Measurements from ENCODE around the gene ARHGAP22.
"Not testable (repeated sequence)": the region's sequence is repeated elsewhere in the genome, so short reads cannot be mapped to it uniquely, and the experiment has no call there.

ARHGAP22 gene, protein sequence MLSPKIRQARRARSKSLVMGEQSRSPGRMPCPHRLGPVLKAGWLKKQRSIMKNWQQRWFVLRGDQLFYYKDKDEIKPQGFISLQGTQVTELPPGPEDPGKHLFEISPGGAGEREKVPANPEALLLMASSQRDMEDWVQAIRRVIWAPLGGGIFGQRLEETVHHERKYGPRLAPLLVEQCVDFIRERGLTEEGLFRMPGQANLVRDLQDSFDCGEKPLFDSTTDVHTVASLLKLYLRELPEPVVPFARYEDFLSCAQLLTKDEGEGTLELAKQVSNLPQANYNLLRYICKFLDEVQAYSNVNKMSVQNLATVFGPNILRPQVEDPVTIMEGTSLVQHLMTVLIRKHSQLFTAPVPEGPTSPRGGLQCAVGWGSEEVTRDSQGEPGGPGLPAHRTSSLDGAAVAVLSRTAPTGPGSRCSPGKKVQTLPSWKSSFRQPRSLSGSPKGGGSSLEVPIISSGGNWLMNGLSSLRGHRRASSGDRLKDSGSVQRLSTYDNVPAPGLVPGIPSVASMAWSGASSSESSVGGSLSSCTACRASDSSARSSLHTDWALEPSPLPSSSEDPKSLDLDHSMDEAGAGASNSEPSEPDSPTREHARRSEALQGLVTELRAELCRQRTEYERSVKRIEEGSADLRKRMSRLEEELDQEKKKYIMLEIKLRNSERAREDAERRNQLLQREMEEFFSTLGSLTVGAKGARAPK

DNA sequence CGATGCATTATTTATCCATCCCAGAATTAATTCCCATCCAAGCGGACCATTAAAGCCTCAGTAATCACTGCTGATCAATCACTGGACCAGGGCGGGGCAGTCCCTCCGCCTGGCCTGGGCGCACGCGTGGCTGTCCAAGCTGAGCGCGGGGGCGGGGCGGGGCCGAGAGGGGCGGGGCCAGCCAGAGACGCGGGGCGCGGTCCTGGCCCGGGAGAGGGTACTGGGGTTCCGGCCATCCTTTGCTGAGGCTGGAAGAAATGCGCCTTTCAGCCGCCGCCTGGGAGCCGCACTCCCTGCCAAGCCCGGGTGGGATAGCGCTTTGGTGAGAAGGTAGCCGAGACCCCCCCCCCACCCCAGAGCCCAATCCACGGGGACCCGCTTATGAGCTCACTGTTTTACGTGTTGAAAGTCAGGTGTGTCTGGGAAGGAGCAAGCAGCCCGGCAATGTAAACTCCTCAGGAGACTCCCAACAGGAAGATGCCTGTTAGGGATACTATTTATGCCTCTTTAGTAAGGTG, at the start of gene ARHGAP22:
Gene ARHGAP22 (minus strand): TSS at position 83 of the 518 bp plus-strand sequence. CDS start 277 bp downstream, outside the sequence.
- Mint-ChIP-seq H3K27me3 (peaks cover 35% of the 10 kb centered on the region), H3K36me3 (ENCODE audit: low read depth) (no peaks in the 10 kb centered on the region), H3K9me3 (no peaks in the 10 kb centered on the region), H3K4me1 (ENCODE audit: low read depth) (peaks cover 5% of the 10 kb centered on the region), H3K4me3 (peak within 1 kb of the TSS; percentile 47), H3K27ac (no peak within 1 kb of the TSS)

DNA sequence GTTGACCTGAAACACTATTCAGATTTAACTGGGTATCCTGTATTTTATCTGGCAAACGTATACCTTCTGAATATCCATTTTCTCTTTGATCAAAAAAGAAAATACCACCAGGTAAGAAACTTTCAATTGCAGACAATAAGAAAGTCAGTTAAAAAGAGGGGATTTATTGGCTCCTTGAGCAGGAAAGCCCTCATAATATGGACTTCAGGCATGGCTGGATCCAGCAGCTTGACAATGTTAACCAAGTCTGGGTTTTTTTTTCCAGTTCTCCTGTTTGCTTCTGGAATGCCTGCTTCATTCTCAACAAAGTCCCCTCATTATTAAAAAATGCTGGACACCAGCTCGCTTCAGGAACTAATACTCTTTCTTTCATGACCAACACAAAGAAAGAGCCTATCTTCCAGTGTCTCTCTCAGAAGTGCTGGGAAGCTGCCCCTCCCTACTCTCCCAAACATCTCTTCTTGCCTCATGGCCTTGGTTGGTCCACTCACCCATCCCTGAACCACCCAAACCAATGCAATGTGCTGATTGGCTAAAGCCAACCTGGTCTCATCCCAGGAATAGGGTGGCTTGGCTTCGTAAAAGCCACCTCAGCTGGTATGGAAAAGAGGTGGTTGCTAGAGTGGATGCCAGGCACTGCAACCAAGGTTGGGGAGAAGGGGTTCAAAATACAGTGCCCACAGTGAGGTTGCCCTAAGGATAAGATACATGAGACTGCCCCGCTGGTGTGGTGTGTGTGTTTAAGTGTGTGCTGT, 49.2 kb upstream of the ARHGAP22 start:
- Mint-ChIP-seq H3K27me3 (peaks cover 38% of the 10 kb centered on the region), H3K9me3 (no peaks in the 10 kb centered on the region), H3K4me3 (no peak overlapping the region), H3K27ac (no peak overlapping the region), H3K36me3 (ENCODE audit: low read depth) (no peaks in the 10 kb centered on the region), H3K4me1 (ENCODE audit: low read depth) (peaks cover 5% of the 10 kb centered on the region)

DNA sequence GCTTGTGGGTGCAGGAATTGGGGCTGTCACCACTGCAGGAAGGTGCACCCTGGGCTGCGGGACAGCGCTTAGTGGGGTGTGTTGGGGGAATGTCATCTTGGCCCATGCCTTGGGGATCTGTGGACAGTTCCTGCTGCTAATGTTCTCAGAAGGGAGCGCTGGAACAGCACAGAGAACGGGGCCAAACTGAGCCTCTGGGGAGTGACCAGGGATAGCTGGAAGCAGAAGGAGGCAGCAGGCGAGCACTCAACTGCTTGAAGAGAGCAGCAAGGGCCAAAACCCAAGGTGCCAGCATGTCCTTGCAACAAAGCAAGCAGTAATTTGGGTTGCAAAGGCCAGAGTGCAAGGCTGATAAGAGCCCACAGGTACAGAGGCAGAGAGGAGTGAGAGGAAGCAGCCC, 48.5 kb upstream of the ARHGAP22 start:
- no peaks in the 10 kb centered on the region for H3K36me3 Mint-ChIP-seq (ENCODE audit: low read depth)
- peaks cover 5% of the 10 kb centered on the region for H3K4me1 Mint-ChIP-seq (ENCODE audit: low read depth)
- H3K27ac Mint-ChIP-seq, result no peak overlapping the region
- H3K9me3 Mint-ChIP-seq, result no peaks in the 10 kb centered on the region
- peaks cover 36% of the 10 kb centered on the region for H3K27me3 Mint-ChIP-seq
- no peak overlapping the region for H3K4me3 Mint-ChIP-seq

DNA sequence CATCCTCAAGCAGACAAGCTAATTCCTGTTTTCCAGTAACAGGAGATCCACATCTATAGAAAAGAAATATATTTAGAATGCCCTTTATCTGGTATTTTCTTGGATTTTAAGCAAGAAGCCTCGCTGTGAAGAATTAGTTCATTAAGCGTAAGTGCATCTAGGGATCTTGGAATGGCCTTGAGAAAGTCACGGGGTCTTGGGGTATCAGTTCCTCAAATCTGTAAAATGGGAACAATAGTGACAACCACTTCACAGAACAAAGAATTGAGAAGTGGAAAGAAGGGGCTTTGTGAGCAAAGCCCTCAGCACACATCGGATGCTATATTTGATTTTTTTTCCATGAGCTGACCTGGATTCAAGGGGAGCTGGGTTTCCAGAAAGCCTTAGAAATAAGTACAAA, 47.5 kb upstream of the ARHGAP22 start:
- Mint-ChIP-seq H3K4me3 (no peak overlapping the region), H3K27me3 (peaks cover 30% of the 10 kb centered on the region), H3K9me3 (no peaks in the 10 kb centered on the region)

DNA sequence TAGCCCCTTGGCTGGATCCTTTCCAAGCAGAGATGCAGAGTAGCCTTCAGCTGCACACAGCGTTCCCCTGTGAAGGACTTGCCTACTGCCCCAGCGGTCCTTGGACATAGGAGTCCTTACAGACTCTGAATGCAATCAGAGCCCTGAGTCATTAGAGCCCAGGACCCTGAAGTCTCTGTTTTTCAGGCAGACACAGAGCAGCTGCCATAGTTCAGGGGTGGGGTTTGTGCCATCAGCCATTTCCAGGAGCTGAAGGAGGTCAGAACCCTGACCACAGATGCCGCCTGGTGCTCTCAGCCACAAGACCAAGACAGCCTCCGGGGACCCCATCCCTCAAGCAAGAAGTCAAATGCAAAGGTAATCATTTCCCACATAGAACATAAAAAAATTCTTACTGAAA, 47.0 kb upstream of the ARHGAP22 start:
- no peaks in the 10 kb centered on the region for H3K9me3 Mint-ChIP-seq
- peaks cover 5% of the 10 kb centered on the region for H3K4me1 Mint-ChIP-seq (ENCODE audit: low read depth)

More for the DNA sequence above, 47.5 kb upstream of the ARHGAP22 start:
- Mint-ChIP-seq H3K4me1 (ENCODE audit: low read depth) (peaks cover 5% of the 10 kb centered on the region), H3K36me3 (ENCODE audit: low read depth) (no peaks in the 10 kb centered on the region), H3K27ac (no peak overlapping the region)

DNA sequence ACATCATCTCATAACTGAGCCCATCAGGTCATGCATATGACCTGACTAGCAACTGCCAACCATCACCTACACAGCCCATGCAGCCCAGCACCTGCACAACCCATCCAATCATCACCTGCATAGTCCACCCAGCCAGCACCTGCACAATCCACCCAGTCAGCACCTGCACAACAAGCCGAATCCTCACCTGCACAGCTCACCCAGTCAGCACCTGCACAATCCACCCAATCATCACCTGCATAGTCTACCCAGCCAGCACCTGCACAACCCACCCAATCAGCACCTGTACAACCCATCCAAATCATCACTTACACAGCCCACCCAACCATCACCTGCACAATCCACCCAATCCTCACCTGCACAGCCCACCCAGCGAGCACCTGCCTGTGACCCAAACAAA, 46.4 kb upstream of the ARHGAP22 start:
- no peak overlapping the region for H3K4me3 Mint-ChIP-seq
- no peak overlapping the region for H3K27ac Mint-ChIP-seq
- peaks cover 28% of the 10 kb centered on the region for H3K27me3 Mint-ChIP-seq
- H3K36me3 Mint-ChIP-seq (ENCODE audit: low read depth), result no peaks in the 10 kb centered on the region
- no peaks in the 10 kb centered on the region for H3K9me3 Mint-ChIP-seq
- H3K4me1 Mint-ChIP-seq (ENCODE audit: low read depth), result peaks cover under 1% of the 10 kb centered on the region

More for the DNA sequence above, 47.0 kb upstream of the ARHGAP22 start:
- no peak overlapping the region for H3K27ac Mint-ChIP-seq
- H3K27me3 Mint-ChIP-seq, result peaks cover 30% of the 10 kb centered on the region
- no peaks in the 10 kb centered on the region for H3K36me3 Mint-ChIP-seq (ENCODE audit: low read depth)
- H3K4me3 Mint-ChIP-seq, result no peak overlapping the region

DNA sequence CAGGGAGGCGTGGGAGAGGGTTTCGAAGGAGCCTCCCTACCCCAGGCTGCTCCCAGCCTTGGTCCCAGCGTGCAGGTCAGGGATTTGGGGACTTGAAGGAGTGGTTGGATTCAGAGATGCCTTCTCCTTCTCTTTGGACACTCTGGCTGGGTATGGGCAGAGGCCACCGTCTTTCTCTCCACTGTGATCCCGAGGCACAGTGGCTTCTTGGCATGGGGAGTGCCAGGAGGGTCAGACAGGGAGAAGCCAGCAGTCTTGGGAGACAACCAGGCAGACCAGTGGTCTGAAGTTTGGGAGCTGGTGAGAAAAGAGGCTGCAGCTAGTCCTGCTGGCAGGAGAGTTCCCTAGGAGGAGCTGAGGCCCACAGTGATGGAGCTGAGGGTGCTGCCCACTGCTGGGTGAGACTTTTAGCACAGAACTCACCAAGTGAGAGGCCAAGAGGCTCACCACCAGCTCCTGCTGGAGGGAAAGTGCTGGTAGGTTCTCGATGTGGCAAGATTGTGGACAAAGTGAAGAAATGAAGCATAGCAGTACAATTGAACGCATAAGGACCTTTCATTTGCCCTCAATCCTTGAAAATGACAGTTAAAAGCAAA, 44.6 kb upstream of the ARHGAP22 start:
- Mint-ChIP-seq H3K36me3 (ENCODE audit: low read depth) (no peaks in the 10 kb centered on the region), H3K27me3 (peaks cover 25% of the 10 kb centered on the region), H3K9me3 (no peaks in the 10 kb centered on the region), H3K4me1 (ENCODE audit: low read depth) (no peaks in the 10 kb centered on the region), H3K4me3 (no peak overlapping the region), H3K27ac (no peak overlapping the region)

DNA sequence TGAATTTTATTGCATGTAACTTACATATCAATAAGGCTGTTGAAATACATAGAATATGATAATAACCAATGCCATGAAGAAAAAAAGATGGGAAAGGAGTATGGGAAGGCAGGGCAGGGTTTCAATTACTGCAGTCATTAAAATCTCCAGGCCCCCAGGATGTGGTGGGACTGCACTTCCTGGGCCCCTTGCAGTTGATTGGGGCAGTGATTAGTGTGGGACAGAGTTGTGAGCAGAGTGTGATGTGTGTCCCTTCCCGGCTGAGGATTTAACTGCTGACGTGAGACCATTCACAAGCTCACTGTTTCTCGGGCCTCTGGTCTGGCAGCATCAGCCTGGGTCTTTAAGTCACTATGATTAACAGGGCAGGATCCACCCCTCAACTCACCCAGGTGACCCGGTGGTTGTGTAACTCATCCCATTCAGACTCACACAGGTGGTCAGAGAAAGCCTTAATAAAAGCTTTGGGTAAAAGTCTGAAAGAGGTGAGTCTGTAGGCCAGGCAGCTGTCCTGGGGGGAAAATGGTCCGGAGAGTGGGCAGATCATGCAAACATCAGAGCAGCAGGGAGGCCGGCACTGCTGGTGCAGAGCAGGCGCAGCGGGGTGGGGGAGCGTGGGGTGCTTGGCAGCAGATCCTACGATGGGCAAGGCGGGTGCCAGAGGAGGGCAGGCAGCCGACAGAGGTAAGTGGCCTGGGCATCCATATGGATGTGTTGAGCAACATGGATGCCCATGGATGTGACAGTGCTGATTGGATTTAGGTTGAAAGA, 43.5 kb upstream of the ARHGAP22 start:
- Mint-ChIP-seq H3K27ac (no peak overlapping the region), H3K4me1 (ENCODE audit: low read depth) (no peaks in the 10 kb centered on the region), H3K27me3 (peaks cover 19% of the 10 kb centered on the region)

DNA sequence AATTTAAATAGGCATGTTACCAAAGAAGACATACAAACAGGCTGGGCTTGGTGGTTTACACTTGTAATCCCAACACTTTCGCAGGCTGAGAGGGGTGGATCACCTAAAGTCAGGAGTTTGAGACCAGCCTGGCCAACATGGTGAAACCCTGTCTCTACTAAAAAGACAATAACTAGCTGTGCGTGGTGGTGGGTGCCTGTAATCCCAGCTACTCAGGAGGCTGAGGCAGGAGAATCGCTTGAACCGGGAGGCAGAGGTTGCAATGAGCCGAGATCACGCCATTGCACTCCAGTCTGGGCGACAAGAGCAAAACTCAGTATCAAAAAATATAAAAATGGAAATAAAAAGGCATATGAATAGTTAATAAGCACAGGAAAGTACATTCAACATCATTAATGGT, 42.2 kb upstream of the ARHGAP22 start:
- not testable (repeated sequence) for H3K27ac Mint-ChIP-seq; H3K9me3 Mint-ChIP-seq; H3K4me3 Mint-ChIP-seq; H3K4me1 Mint-ChIP-seq (ENCODE audit: low read depth); H3K36me3 Mint-ChIP-seq (ENCODE audit: low read depth)
- H3K27me3 Mint-ChIP-seq, result peaks cover 15% of the 10 kb centered on the region

More for the DNA sequence above, 43.5 kb upstream of the ARHGAP22 start:
- no peak overlapping the region for H3K4me3 Mint-ChIP-seq
- H3K36me3 Mint-ChIP-seq (ENCODE audit: low read depth), result no peaks in the 10 kb centered on the region
- no peaks in the 10 kb centered on the region for H3K9me3 Mint-ChIP-seq

DNA sequence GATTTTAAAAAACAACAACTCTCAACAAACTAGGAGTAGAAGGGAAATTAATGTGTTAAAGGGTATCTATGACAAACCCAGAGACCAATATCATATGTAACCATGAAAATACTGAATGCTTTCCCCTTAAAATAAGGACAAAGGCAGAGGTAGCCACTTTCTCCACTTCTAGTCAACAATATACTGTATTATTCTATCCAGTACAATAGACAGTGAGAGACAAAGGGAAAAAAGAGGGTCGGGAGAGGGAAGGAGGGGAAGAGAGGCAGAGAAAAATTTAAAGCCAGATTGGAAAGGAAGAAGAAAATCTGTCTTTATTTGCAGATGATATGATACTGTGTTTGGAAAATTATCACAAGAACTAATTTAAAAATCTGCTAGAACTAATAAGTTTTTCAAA, 40.7 kb upstream of the ARHGAP22 start:
- Mint-ChIP-seq H3K27me3 (peaks cover 6% of the 10 kb centered on the region), H3K27ac (no peak overlapping the region), H3K4me1 (ENCODE audit: low read depth) (no peaks in the 10 kb centered on the region), H3K36me3 (ENCODE audit: low read depth) (no peaks in the 10 kb centered on the region), H3K9me3 (no peaks in the 10 kb centered on the region), H3K4me3 (no peak overlapping the region)

DNA sequence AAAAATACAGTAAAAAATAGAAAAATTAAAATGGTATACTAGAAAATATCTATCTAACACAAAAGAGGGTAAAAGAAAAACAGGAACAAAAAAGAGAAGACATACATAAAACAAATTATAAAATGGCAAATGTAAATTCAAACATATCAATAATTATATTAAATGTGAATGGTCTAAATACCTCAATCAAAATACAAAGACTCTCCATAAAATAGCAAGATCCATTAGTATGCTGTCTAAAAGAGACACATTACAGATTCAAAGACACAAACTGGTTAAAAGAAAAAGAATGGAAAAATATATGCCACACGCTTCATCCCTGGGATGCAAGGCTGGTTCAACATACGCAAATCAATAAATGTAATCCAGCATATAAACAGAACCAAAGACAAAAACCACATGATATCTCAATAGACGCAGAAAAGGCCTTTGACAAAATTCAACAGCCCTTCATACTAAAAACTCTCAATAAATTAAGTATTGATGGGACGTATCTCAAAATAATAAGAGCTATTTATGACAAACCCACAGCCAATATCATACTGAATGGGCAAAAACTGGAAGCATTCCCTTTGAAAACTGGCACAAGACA, 36.3 kb upstream of the ARHGAP22 start:
- H3K4me3 Mint-ChIP-seq; H3K36me3 Mint-ChIP-seq (ENCODE audit: low read depth); H3K4me1 Mint-ChIP-seq (ENCODE audit: low read depth); H3K9me3 Mint-ChIP-seq; H3K27ac Mint-ChIP-seq: not testable (repeated sequence)
- peaks cover 41% of the 10 kb centered on the region for H3K27me3 Mint-ChIP-seq

DNA sequence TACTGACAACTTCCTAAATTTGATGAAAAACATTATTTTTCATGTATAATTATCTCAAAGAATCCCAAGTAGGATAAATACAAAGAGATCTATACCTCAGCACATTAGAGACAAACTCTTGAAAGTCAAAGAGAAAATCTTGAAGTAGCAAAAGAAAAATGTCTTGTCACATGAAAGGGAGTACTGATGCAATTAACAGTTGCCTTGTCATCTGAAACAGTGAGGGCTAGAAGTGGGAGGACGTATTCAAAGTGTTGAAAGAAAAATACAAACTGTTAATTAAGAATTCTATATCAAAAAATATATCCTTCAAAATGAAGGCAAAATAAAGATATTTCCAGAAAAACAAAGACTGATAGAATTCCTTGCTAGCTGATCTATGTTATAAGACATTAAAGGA, 35.5 kb upstream of the ARHGAP22 start:
- no peaks in the 10 kb centered on the region for H3K36me3 Mint-ChIP-seq (ENCODE audit: low read depth)
- peaks cover 41% of the 10 kb centered on the region for H3K27me3 Mint-ChIP-seq
- peaks cover 7% of the 10 kb centered on the region for H3K9me3 Mint-ChIP-seq
- no peak overlapping the region for H3K27ac Mint-ChIP-seq
- peaks cover 3% of the 10 kb centered on the region for H3K4me1 Mint-ChIP-seq (ENCODE audit: low read depth)
- no peak overlapping the region for H3K4me3 Mint-ChIP-seq

DNA sequence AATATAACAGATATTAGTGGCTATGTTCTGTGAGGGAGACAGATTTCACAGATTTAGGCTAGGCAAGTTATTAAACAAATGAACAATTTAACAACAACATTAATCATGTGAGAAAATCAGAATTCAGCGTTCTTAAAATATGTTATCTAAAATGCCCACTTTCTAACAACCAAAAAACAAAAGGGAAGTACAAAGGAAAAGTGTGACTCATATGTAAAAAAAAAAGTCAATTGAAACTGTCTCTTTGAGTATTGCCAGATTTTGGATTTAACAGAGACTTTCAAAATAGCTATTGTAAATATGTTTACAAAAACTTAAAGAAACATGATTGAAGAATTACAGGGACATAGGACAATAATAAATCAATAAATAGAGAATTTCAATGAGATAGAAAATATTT, 34.8 kb upstream of the ARHGAP22 start:
- H3K4me1 Mint-ChIP-seq (ENCODE audit: low read depth), result peaks cover 6% of the 10 kb centered on the region
- no peak overlapping the region for H3K4me3 Mint-ChIP-seq
- no peak overlapping the region for H3K27ac Mint-ChIP-seq
- peaks cover 41% of the 10 kb centered on the region for H3K27me3 Mint-ChIP-seq
- H3K36me3 Mint-ChIP-seq (ENCODE audit: low read depth), result no peaks in the 10 kb centered on the region
- H3K9me3 Mint-ChIP-seq, result peaks cover 7% of the 10 kb centered on the region
